GM04503 (cell line): Measurements from ENCODE around the gene ASTN2.

Experiments
- DNase-seq: peaks from one replicate; pipeline ENCODE4 v3.0.0-alpha.2; 2012; ENCODE audit warnings: low read depth

ASTN2 gene

GRCh38 chr9:116736399-116737151, 678.3 kb downstream of the ASTN2 start:
- no peak for DNase-seq

GRCh38 chr9:116733010-116733641, 681.7 kb downstream of the ASTN2 start:
- DNase-seq = no peak

- no peak for DNase-seq
Measured at GRCh38 chr9:116726602-116727001, 688.3 kb downstream of the ASTN2 start.

- no peak for DNase-seq
Measured at GRCh38 chr9:116724123-116724522, 690.7 kb downstream of the ASTN2 start.

- DNase-seq = no peak
Measured at GRCh38 chr9:116721944-116722343, 692.9 kb downstream of the ASTN2 start.

GRCh38 chr9:116721411-116721810, 693.4 kb downstream of the ASTN2 start:
- DNase-seq = no peak

GRCh38 chr9:116720111-116720510, 694.7 kb downstream of the ASTN2 start:
- DNase-seq = no peak

- no peak for DNase-seq
Measured at GRCh38 chr9:116718111-116718510, 696.7 kb downstream of the ASTN2 start.

- peak; percentile 47 for DNase-seq
Measured at GRCh38 chr9:116717150-116717549, 697.7 kb downstream of the ASTN2 start.

- no peak for DNase-seq
Measured at GRCh38 chr9:116716438-116716837, 698.4 kb downstream of the ASTN2 start.

- no peak for DNase-seq
Measured at GRCh38 chr9:116715751-116716150, 699.1 kb downstream of the ASTN2 start.

GRCh38 chr9:116713271-116713670, 701.6 kb downstream of the ASTN2 start:
- DNase-seq = no peak

GRCh38 chr9:116712781-116713180, 702.1 kb downstream of the ASTN2 start:
- no peak for DNase-seq

GRCh38 chr9:116706310-116707290, 708.3 kb downstream of the ASTN2 start:
- DNase-seq = no peak

- no peak for DNase-seq
Measured at GRCh38 chr9:116705531-116705930, 709.3 kb downstream of the ASTN2 start.

GRCh38 chr9:116704470-116704869, 710.4 kb downstream of the ASTN2 start:
- no peak for DNase-seq

- no peak for DNase-seq
Measured at GRCh38 chr9:116703634-116704033, 711.2 kb downstream of the ASTN2 start.

- no peak for DNase-seq
Measured at GRCh38 chr9:116701940-116702642, 712.8 kb downstream of the ASTN2 start.

- DNase-seq = no peak
Measured at GRCh38 chr9:116700882-116701865, 713.7 kb downstream of the ASTN2 start.

GRCh38 chr9:116700279-116700678, 714.6 kb downstream of the ASTN2 start:
- DNase-seq = no peak

- DNase-seq = no peak
Measured at GRCh38 chr9:116697887-116698286, 717.0 kb downstream of the ASTN2 start.
